Ishikawa (cell line): Measurements from ENCODE around the gene YTHDF2.

Source experiments
- CEBPB ChIP-seq: IDR thresholded peaks from 2 replicates; pipeline ENCODE4 v1.6.1; 2012
- CREB1 ChIP-seq: IDR thresholded peaks from 2 replicates; pipeline ENCODE4 v1.6.1; 2012; ENCODE audit warnings: low read depth
- EGR1 ChIP-seq: IDR thresholded peaks from 2 replicates; pipeline ENCODE4 v1.6.1; 2012
- EP300 ChIP-seq: IDR thresholded peaks from 2 replicates; pipeline ENCODE4 v1.6.1; 2012; ENCODE audit warnings: borderline replicate concordance
- FOXM1 ChIP-seq: IDR thresholded peaks from 2 replicates; pipeline ENCODE4 v1.6.1; 2012; ENCODE audit warnings: low read depth, borderline replicate concordance
- MAX ChIP-seq: IDR thresholded peaks from 2 replicates; pipeline ENCODE4 v1.6.1; 2012
- NFIC ChIP-seq: IDR thresholded peaks from 2 replicates; pipeline ENCODE4 v1.6.1; 2012
- RAD21 ChIP-seq: IDR thresholded peaks from 2 replicates; pipeline ENCODE4 v1.6.1; 2012; ENCODE audit warnings: low read depth
- REST ChIP-seq: IDR thresholded peaks from 2 replicates; pipeline ENCODE4 v1.6.1; 2012; ENCODE audit warnings: low read depth, mild to moderate bottlenecking
- TAF1 ChIP-seq: IDR thresholded peaks from 2 replicates; pipeline ENCODE4 v1.6.1; 2012; ENCODE audit warnings: low read depth, mild to moderate bottlenecking
- TEAD4 ChIP-seq: IDR thresholded peaks from 2 replicates; pipeline ENCODE4 v1.6.1; 2012
- USF1 ChIP-seq: IDR thresholded peaks from 2 replicates; pipeline ENCODE4 v1.6.1; 2012
- YY1 ChIP-seq: IDR thresholded peaks from 2 replicates; pipeline ENCODE4 v1.6.1; 2012; ENCODE audit warnings: low read depth

GRCh38 chr1:28783363-28783762 lies 46.6 kb downstream of the YTHDF2 start:
- TF ChIP-seq CEBPB, result no peak
- TF ChIP-seq TAF1, result no peak
- TF ChIP-seq RAD21, result no peak
- TF ChIP-seq REST, result no peak
- TF ChIP-seq EGR1, result no peak
- TF ChIP-seq EP300, result no peak
- TF ChIP-seq CREB1, result no peak
- TF ChIP-seq TEAD4, result no peak
- no peak for TF ChIP-seq MAX
- TF ChIP-seq USF1, result no peak
- TF ChIP-seq YY1, result no peak
- TF ChIP-seq NFIC, result no peak
- no peak for TF ChIP-seq FOXM1
